AG09309 (cell line): ENCODE measurements around the gene TECPR1.

Experiments
- DNase-seq: peaks from one replicate; pipeline ENCODE4 v3.0.0-alpha.2; 2010; ENCODE audit warnings: low read depth
- H3K4me3 ChIP-seq: 2 replicates; pipeline ENCODE4 v1.5.1; 2011; ENCODE audit warnings: mild to moderate bottlenecking, low read depth, low read length, moderate library complexity; ENCODE audit not compliant: control insufficient read depth
- TF ChIP-seq, protein P1 (sequence below): IDR thresholded peaks from 2 replicates; pipeline ENCODE4 v1.5.1; 2011; ENCODE audit warnings: mild to moderate bottlenecking, low read depth, low read length, inconsistent platforms; ENCODE audit not compliant: insufficient read depth, control insufficient read depth; ENCODE audit errors: missing control alignments

TECPR1 gene

DNA sequence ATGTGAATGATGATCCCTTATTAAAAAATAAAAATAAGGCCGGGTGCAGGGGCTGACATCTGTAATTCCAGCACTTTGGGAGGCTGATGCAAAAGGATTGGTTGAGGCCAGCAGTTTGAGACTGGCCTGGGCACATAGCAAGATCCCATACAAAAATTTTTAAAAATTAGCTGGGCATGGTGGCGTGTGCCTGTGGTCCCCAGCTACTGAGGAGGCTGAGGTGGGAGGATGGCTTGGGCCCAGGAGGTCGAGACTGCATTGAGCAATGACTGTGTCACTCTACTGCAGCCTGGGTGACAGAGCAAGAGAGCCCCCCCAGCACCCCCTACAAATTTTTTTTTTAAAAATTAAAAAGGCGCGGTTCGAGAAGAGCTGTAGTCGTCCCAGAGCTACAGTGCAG is 28.3 kb upstream of the TECPR1 start:
- TF ChIP-seq, protein P1, sequence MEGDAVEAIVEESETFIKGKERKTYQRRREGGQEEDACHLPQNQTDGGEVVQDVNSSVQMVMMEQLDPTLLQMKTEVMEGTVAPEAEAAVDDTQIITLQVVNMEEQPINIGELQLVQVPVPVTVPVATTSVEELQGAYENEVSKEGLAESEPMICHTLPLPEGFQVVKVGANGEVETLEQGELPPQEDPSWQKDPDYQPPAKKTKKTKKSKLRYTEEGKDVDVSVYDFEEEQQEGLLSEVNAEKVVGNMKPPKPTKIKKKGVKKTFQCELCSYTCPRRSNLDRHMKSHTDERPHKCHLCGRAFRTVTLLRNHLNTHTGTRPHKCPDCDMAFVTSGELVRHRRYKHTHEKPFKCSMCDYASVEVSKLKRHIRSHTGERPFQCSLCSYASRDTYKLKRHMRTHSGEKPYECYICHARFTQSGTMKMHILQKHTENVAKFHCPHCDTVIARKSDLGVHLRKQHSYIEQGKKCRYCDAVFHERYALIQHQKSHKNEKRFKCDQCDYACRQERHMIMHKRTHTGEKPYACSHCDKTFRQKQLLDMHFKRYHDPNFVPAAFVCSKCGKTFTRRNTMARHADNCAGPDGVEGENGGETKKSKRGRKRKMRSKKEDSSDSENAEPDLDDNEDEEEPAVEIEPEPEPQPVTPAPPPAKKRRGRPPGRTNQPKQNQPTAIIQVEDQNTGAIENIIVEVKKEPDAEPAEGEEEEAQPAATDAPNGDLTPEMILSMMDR: no peak

GRCh38 chr7:98278936-98279335 is 26.9 kb upstream of the TECPR1 start:
- H3K4me3 ChIP-seq: no peak overlapping the region
- TF ChIP-seq, protein P1: no peak
- no peak for DNase-seq

More for the DNA sequence above, 28.3 kb upstream of the TECPR1 start:
- H3K4me3 ChIP-seq: no peak overlapping the region
- DNase-seq: no peak

DNA sequence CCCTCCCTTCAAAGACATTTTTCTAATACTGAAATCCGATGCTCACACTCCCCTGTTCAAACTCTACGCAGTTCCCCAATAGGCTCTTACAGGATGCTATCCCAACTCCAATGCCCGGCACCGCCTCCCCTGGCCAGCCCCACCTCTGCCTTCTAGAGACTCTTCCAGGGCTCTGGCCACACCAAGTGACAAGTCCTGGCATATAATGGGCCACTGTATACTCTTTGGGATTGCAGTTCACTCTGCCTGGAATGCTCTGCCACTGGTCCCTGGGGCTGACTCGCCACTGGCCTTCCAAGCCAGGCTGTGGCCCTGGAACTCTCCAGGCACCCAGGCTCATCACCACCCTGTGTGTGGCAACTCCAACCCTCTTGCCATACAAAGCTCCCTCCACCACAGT is 26.4 kb upstream of the TECPR1 start:
- TF ChIP-seq, protein P1: no peak
- DNase-seq: no peak
- H3K4me3 ChIP-seq: no peak overlapping the region

- TF ChIP-seq, protein P1: no peak
- peak; percentile 66 for DNase-seq
- H3K4me3 ChIP-seq: no peak overlapping the region
Measured at GRCh38 chr7:98276241-98276761, 24.3 kb upstream of the TECPR1 start.

GRCh38 chr7:98267303-98267702 is 15.3 kb upstream of the TECPR1 start:
- TF ChIP-seq, protein P1: no peak
- DNase-seq: no peak
- no peak overlapping the region for H3K4me3 ChIP-seq

DNA sequence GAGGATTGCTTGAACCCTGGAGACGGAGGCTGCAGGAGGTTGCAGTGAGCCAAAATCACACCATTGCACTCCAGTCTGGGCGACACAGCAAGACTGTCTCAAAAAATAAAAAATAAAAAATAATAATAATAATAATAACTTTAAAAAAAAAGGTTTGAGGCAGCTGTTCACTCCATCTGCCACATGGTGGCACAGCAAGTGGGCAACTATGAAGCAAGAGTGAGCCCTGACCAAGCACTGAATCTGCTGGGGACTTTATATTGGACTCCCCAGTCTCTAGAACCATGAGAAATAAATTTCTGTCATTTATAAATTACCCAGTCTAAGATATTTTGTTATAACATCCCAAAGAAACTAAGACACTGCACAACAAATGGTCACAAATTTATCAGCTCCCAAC is 14.8 kb upstream of the TECPR1 start:
- H3K4me3 ChIP-seq: no peak overlapping the region
- TF ChIP-seq, protein P1: peak; percentile 60
- no peak for DNase-seq

- no peak overlapping the region for H3K4me3 ChIP-seq
- no peak for DNase-seq
- TF ChIP-seq, protein P1: no peak
Measured at GRCh38 chr7:98265841-98266271, 13.8 kb upstream of the TECPR1 start.
